Body of pancreas (tissue), 4 donors: ENCODE results near the gene TEX29.

ENCODE experiments used
- POLR2A ChIP-seq, 3 donors: fragments of 450-650 bp; IDR thresholded peaks; one replicate each; pipeline ENCODE4 v1.6.1; 2016; ENCODE audit warnings: antibody characterized with exemption in 3 of 3, mild to moderate bottlenecking in 2 of 3
- TF ChIP-seq, protein P1 (sequence below), 7 experiments: fragments of 450-650 bp in 4 of 7; fragments of 200-600 bp in 3 of 7; sonication (generic) in 3 of 7; IDR thresholded peaks; one replicate each; pipeline ENCODE4 v1.5.1; 2016 to 2019; ENCODE audit warnings: antibody characterized with exemption in 7 of 7

DNA sequence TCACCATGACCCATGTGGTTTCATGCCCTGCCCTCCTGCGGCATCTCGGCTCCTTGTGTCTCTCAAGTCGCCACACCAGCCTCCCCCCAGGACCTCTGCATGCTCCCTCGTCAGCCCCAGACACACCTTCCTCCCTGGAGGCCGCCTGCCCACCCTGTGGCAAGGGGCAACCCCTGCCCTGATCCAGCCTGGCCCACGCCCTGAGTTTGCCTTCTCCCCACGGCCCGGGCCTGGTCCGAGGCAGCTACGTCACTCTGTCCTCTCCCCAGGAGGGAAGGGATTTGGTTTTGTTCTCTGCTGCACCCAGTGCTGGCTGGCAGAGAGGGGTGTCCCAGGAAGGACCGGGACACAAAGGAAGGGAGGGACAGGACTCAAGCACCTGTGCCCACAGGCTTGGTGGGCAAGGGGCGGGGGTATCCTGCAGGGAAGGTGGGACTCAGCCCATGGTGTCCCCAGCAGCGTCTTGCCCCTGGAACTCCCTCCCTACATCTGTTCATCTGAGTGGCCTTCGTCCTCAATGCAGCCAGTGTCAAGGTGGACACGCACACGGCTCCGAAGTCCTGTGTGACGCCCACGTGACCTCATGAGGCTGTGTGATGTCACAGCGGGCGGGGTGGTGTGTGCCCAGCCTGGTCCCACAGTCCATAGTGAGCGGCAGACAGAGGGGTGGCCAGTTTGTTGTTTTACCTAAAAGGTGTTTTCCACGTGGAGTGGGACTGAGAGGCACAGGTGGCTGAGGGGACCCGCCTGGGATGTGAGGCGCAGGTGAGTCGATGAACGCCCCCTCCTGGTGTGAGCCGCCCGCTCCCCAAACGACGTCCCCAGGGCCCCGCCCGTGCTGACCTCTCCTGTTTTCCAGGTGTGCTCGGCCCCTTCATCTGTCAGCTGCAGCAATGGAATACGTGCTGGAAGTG lies at the start of gene TEX29:
- TF ChIP-seq, protein P1, sequence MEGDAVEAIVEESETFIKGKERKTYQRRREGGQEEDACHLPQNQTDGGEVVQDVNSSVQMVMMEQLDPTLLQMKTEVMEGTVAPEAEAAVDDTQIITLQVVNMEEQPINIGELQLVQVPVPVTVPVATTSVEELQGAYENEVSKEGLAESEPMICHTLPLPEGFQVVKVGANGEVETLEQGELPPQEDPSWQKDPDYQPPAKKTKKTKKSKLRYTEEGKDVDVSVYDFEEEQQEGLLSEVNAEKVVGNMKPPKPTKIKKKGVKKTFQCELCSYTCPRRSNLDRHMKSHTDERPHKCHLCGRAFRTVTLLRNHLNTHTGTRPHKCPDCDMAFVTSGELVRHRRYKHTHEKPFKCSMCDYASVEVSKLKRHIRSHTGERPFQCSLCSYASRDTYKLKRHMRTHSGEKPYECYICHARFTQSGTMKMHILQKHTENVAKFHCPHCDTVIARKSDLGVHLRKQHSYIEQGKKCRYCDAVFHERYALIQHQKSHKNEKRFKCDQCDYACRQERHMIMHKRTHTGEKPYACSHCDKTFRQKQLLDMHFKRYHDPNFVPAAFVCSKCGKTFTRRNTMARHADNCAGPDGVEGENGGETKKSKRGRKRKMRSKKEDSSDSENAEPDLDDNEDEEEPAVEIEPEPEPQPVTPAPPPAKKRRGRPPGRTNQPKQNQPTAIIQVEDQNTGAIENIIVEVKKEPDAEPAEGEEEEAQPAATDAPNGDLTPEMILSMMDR (IDR thresholded peaks at IDR 0.05) = no peak
- no peak for TF ChIP-seq POLR2A (IDR thresholded peaks at IDR 0.05)
